Measurements from ENCODE around the gene GNG11. TPM values are rescaled to one million over a fixed set of nuclear protein-coding genes. Genes with fewer than 3 reads are reported as not detected.

The GNG11 gene
- total and polyA plus RNA-seq, 3 donors from 2014 or later: 3.9 to 11.7 (median 4.0) TPM

GRCh38 chr7:93964813-93965212 lies 43.3 kb downstream of the GNG11 start:
- Histone ChIP-seq H3K36me3 (ENCODE audit: low read depth, missing control alignments) (no peaks in the 10 kb centered on the region), H3K27me3 (no peaks in the 10 kb centered on the region), H3K27ac (no peak overlapping the region), H3K4me3 (no peak overlapping the region), H3K9me3 (no peaks in the 10 kb centered on the region), H3K4me1 (no peaks in the 10 kb centered on the region)
- no peak for DNase-seq
- TF ChIP-seq, protein P1, sequence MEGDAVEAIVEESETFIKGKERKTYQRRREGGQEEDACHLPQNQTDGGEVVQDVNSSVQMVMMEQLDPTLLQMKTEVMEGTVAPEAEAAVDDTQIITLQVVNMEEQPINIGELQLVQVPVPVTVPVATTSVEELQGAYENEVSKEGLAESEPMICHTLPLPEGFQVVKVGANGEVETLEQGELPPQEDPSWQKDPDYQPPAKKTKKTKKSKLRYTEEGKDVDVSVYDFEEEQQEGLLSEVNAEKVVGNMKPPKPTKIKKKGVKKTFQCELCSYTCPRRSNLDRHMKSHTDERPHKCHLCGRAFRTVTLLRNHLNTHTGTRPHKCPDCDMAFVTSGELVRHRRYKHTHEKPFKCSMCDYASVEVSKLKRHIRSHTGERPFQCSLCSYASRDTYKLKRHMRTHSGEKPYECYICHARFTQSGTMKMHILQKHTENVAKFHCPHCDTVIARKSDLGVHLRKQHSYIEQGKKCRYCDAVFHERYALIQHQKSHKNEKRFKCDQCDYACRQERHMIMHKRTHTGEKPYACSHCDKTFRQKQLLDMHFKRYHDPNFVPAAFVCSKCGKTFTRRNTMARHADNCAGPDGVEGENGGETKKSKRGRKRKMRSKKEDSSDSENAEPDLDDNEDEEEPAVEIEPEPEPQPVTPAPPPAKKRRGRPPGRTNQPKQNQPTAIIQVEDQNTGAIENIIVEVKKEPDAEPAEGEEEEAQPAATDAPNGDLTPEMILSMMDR (IDR thresholded peaks at IDR 0.05): no peak
- TF ChIP-seq POLR2A (IDR thresholded peaks at IDR 0.05): no peak
- 66 to 69% methylated on average over 3 of the region's 3 CpGs for WGBS, 2 donors
- intact Hi-C loops (cut with DNase I; ENCODE audit: low total_unique reads): no loop called here

DNA sequence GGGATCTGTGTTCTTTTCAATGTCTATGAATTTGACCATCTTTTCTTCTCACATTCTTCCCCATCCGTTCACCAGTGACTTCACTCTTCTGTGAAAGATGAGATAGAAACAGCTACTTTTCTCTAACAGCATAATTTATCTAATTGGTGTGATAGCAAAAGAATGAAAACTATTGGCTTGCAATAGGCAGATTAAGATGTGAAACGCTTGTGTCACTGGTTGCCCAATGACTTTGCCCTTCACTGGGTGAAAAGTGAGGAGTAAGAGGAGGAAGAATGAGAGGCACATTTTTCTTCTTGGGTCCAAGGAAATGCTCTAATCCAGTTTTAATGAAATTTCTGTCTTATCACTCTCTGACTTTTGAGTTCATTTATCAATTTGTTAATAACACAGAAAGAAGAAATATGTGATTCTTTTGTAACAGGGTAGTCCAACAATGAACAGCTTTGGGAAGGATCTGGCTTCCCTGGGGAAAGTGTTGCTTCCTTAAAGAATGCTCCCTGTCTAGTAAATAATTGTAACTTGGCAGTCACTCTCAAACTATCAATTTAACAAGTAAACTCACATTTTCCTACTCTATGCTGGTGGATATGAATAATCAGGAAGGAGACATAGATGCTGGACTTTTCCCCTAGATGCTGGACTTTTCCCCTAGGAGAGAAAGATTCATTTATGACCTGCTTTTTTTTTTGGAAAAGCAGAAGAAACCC lies 47.5 kb downstream of the GNG11 start:
- H3K27ac ChIP-seq: no peak overlapping the region
- WGBS, 2 donors: 63% methylated on average over 2 of the region's 2 CpGs
- no peak for DNase-seq
- H3K4me3 ChIP-seq: no peak overlapping the region
- intact Hi-C loops (cut with DNase I; ENCODE audit: low total_unique reads): no loop called here
- TF ChIP-seq POLR2A (IDR thresholded peaks at IDR 0.05): no peak
- TF ChIP-seq, protein P1 (IDR thresholded peaks at IDR 0.05): no peak
- H3K36me3 ChIP-seq (ENCODE audit: low read depth, missing control alignments): no peaks in the 10 kb centered on the region
- no peaks in the 10 kb centered on the region for H3K9me3 ChIP-seq
- no peaks in the 10 kb centered on the region for H3K4me1 ChIP-seq
- H3K27me3 ChIP-seq: no peaks in the 10 kb centered on the region

GRCh38 chr7:93972029-93972725 lies 50.6 kb downstream of the GNG11 start:
- intact Hi-C loops (cut with DNase I; ENCODE audit: low total_unique reads): no loop called here
- no peaks in the 10 kb centered on the region for H3K27me3 ChIP-seq
- no peak overlapping the region for H3K4me3 ChIP-seq
- H3K36me3 ChIP-seq (ENCODE audit: low read depth, missing control alignments): no peaks in the 10 kb centered on the region
- H3K4me1 ChIP-seq: no peaks in the 10 kb centered on the region
- H3K27ac ChIP-seq: no peak overlapping the region
- no peaks in the 10 kb centered on the region for H3K9me3 ChIP-seq
- TF ChIP-seq, protein P1 (IDR thresholded peaks at IDR 0.05): no peak
- TF ChIP-seq POLR2A (IDR thresholded peaks at IDR 0.05): no peak
- DNase-seq: no peak
- WGBS, 2 donors: 85 to 87% methylated on average over 6 of the region's 6 CpGs

GRCh38 chr7:93973134-93973533 lies 51.6 kb downstream of the GNG11 start:
- Histone ChIP-seq H3K4me3 (no peak overlapping the region), H3K36me3 (ENCODE audit: low read depth, missing control alignments) (no peaks in the 10 kb centered on the region), H3K9me3 (no peaks in the 10 kb centered on the region), H3K4me1 (no peaks in the 10 kb centered on the region), H3K27ac (no peak overlapping the region), H3K27me3 (no peaks in the 10 kb centered on the region)
- intact Hi-C loops (cut with DNase I; ENCODE audit: low total_unique reads): no loop called here
- DNase-seq: no peak
- TF ChIP-seq, protein P1 (IDR thresholded peaks at IDR 0.05): no peak
- no peak for TF ChIP-seq POLR2A (IDR thresholded peaks at IDR 0.05)
- whole genome bisulfite sequencing, 2 donors: 91 to 94% methylated on average over 1 of the region's 1 CpG

Data from testis (tissue), 3 donors.